H1 (cell line): ENCODE data around the gene DHRS2. TPM values are rescaled to one million over a fixed set of nuclear protein-coding genes. Genes with fewer than 3 reads are reported as not detected.

Experiments
- CHD1 ChIP-seq: IDR thresholded peaks from 2 replicates; pipeline ENCODE4 v1.6.1; 2012; ENCODE audit warnings: low read depth, low read length, improper control_type of control experiment
- CREB1 ChIP-seq: IDR thresholded peaks from 2 replicates; pipeline ENCODE4 v1.6.1; 2012; ENCODE audit warnings: inconsistent platforms
- EZH2 ChIP-seq: fragments of 200-600 bp; sonication (generic); IDR thresholded peaks from 2 replicates; pipeline ENCODE4 v1.7.1; 2012; ENCODE audit warnings: low read depth, mild to moderate bottlenecking, moderate library complexity, low read length, inconsistent platforms; ENCODE audit not compliant: severe bottlenecking
- GABPA ChIP-seq: IDR thresholded peaks from 2 replicates; pipeline ENCODE4 v1.6.1; 2011; ENCODE audit warnings: mild to moderate bottlenecking, low read length, moderate library complexity, borderline replicate concordance; ENCODE audit not compliant: insufficient read depth
- GTF2F1 ChIP-seq: IDR thresholded peaks from 2 replicates; pipeline ENCODE4 v1.6.1; 2012; ENCODE audit warnings: low read depth, low read length, improper control_type of control experiment, borderline replicate concordance
- MAFK ChIP-seq: IDR thresholded peaks from 2 replicates; pipeline ENCODE4 v1.6.1; 2012; ENCODE audit warnings: low read depth, mild to moderate bottlenecking, improper control_type of control experiment, low read length
- POLR2A ChIP-seq, 2 experiments: IDR thresholded peaks; 1 replicate in 1 of 2; 2 replicates in 1 of 2; pipeline ENCODE4 v1.6.1; 2011; ENCODE audit warnings: low read depth in 2 of 2, low read length in 2 of 2, mild to moderate bottlenecking in 2 of 2; ENCODE audit errors: control extremely low read depth in 1 of 2
- RFX5 ChIP-seq: IDR thresholded peaks from 2 replicates; pipeline ENCODE4 v1.6.1; 2011; ENCODE audit warnings: low read depth, low read length, improper control_type of control experiment, borderline replicate concordance
- SAP30 ChIP-seq: fragments of 300-600 bp; sonication (generic); IDR thresholded peaks from 2 replicates; pipeline ENCODE4 v1.7.1; 2012; ENCODE audit warnings: low read length, moderate library complexity, mild to moderate bottlenecking, inconsistent platforms; ENCODE audit not compliant: insufficient read depth, insufficient replicate concordance
- SP1 ChIP-seq: IDR thresholded peaks from 2 replicates; pipeline ENCODE4 v1.6.1; 2011; ENCODE audit warnings: low read depth, low read length
- SRF ChIP-seq: IDR thresholded peaks from 2 replicates; pipeline ENCODE4 v1.6.1; 2011; ENCODE audit warnings: mild to moderate bottlenecking, low read depth, low read length, moderate library complexity
- YY1 ChIP-seq: IDR thresholded peaks from 2 replicates; pipeline ENCODE4 v1.6.1; 2011; ENCODE audit warnings: low read depth, mild to moderate bottlenecking, low read length
- polyA plus RNA-seq, 7 experiments: library from polyadenylated mRNA; depleted of rRNA in 3 of 7; stranded (reverse) in 5 of 7; unstranded in 2 of 7; fragments of >200 nt in 5 of 7; fragments of 200-250 nt in 2 of 7; gene quantifications; 1 replicate in 5 of 7; 2 replicates in 1 of 7; 4 replicates in 1 of 7; pipeline versions ENCODE4 v1.2.1 to v1.2.3, GENCODE V29; 2011 to 2013; ENCODE audit warnings: missing spikeins in 2 of 7, mixed read lengths in 2 of 7
- total RNA-seq: library from RNA; stranded (reverse); fragmentation: NEBNext Ultra II Directional; extraction: Animal tissue kit (Norgen Biotek cat#: 25700); gene quantifications from 2 replicates; pipeline ENCODE4 v1.2.1, GENCODE V29; 2021
- TF ChIP-seq, protein P1 (sequence below): fragments of 300-600 bp; sonication (generic); IDR thresholded peaks from 2 replicates; pipeline ENCODE4 v1.7.1; 2012; ENCODE audit warnings: low read length, moderate library complexity, mild to moderate bottlenecking, inconsistent platforms; ENCODE audit not compliant: insufficient replicate concordance

Gene DHRS2
- total and polyA plus RNA-seq, 2 of the 8 experiments (the other 6 are each of a cell fraction or from before 2014, with no cell fraction given): 1.1 to 3.5 TPM

DNA sequence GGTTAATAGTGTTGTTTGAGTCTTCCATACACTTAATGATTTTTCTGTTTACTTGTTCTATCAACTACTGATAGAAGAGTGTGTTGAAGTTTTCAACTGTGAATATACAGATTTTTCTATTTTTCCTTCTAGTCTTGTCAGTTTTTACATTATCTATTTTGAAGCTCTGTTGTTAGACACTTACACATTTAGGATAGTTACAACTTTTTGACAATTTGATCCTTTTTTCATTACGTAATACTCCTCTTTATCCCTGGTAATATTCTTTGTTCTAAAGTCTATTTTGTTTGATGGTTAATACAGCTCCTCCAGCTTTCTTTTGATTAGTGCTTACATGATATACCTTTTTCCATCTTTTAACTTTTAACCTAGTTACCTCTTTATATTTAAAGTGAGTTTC lies 45.2 kb downstream of the DHRS2 start (continued):
- TF ChIP-seq, protein P1, sequence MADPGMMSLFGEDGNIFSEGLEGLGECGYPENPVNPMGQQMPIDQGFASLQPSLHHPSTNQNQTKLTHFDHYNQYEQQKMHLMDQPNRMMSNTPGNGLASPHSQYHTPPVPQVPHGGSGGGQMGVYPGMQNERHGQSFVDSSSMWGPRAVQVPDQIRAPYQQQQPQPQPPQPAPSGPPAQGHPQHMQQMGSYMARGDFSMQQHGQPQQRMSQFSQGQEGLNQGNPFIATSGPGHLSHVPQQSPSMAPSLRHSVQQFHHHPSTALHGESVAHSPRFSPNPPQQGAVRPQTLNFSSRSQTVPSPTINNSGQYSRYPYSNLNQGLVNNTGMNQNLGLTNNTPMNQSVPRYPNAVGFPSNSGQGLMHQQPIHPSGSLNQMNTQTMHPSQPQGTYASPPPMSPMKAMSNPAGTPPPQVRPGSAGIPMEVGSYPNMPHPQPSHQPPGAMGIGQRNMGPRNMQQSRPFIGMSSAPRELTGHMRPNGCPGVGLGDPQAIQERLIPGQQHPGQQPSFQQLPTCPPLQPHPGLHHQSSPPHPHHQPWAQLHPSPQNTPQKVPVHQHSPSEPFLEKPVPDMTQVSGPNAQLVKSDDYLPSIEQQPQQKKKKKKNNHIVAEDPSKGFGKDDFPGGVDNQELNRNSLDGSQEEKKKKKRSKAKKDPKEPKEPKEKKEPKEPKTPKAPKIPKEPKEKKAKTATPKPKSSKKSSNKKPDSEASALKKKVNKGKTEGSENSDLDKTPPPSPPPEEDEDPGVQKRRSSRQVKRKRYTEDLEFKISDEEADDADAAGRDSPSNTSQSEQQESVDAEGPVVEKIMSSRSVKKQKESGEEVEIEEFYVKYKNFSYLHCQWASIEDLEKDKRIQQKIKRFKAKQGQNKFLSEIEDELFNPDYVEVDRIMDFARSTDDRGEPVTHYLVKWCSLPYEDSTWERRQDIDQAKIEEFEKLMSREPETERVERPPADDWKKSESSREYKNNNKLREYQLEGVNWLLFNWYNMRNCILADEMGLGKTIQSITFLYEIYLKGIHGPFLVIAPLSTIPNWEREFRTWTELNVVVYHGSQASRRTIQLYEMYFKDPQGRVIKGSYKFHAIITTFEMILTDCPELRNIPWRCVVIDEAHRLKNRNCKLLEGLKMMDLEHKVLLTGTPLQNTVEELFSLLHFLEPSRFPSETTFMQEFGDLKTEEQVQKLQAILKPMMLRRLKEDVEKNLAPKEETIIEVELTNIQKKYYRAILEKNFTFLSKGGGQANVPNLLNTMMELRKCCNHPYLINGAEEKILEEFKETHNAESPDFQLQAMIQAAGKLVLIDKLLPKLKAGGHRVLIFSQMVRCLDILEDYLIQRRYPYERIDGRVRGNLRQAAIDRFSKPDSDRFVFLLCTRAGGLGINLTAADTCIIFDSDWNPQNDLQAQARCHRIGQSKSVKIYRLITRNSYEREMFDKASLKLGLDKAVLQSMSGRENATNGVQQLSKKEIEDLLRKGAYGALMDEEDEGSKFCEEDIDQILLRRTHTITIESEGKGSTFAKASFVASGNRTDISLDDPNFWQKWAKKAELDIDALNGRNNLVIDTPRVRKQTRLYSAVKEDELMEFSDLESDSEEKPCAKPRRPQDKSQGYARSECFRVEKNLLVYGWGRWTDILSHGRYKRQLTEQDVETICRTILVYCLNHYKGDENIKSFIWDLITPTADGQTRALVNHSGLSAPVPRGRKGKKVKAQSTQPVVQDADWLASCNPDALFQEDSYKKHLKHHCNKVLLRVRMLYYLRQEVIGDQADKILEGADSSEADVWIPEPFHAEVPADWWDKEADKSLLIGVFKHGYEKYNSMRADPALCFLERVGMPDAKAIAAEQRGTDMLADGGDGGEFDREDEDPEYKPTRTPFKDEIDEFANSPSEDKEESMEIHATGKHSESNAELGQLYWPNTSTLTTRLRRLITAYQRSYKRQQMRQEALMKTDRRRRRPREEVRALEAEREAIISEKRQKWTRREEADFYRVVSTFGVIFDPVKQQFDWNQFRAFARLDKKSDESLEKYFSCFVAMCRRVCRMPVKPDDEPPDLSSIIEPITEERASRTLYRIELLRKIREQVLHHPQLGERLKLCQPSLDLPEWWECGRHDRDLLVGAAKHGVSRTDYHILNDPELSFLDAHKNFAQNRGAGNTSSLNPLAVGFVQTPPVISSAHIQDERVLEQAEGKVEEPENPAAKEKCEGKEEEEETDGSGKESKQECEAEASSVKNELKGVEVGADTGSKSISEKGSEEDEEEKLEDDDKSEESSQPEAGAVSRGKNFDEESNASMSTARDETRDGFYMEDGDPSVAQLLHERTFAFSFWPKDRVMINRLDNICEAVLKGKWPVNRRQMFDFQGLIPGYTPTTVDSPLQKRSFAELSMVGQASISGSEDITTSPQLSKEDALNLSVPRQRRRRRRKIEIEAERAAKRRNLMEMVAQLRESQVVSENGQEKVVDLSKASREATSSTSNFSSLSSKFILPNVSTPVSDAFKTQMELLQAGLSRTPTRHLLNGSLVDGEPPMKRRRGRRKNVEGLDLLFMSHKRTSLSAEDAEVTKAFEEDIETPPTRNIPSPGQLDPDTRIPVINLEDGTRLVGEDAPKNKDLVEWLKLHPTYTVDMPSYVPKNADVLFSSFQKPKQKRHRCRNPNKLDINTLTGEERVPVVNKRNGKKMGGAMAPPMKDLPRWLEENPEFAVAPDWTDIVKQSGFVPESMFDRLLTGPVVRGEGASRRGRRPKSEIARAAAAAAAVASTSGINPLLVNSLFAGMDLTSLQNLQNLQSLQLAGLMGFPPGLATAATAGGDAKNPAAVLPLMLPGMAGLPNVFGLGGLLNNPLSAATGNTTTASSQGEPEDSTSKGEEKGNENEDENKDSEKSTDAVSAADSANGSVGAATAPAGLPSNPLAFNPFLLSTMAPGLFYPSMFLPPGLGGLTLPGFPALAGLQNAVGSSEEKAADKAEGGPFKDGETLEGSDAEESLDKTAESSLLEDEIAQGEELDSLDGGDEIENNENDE: no peak
- TF ChIP-seq CHD1 (no peak), EZH2 (no peak), SP1 (no peak), RFX5 (no peak), SAP30 (no peak), GTF2F1 (no peak), MAFK (no peak), CREB1 (no peak), YY1 (no peak), GABPA (no peak), SRF (no peak), POLR2A (IDR thresholded peaks at IDR 0.05; ENCODE audit: control extremely low read depth in 1 of 2, low read depth in 2 of 2, low read length in 2 of 2) (no peak)
